Limb (tissue), 2 donors: ENCODE results near the gene ZNF827.
"Not testable (repeated sequence)": the region's sequence is repeated elsewhere in the genome, so short reads cannot be mapped to it uniquely, and the experiment has no call there.

Experiments
- DNase-seq, 2 donors: peaks; one replicate each; pipeline ENCODE4 v3.0.0-alpha.2; 2016; ENCODE audit errors: extremely low spot score in 2 of 2

The ZNF827 gene

GRCh38 chr4:145867406-145867805, 71.2 kb downstream of the ZNF827 start:
- no peak for DNase-seq

DNA sequence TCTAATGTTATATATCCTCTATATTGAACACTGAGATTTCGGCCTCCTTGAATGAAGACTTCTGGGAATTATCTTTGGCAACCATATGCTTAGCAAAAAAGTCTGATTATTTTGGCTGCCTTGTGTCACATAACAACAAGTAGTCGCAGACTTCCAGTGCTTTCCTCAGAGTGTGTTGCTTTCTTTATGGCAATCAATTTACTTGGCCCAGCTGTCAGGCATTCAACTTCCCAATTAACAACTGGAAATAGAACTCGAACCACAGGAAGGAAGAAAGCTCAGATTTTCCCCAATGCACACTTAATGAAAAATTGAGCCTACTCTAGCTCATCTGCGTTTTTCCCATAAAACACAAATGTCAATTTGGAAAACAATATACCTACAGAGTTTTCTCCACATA, 71.6 kb downstream of the ZNF827 start:
- DNase-seq, result no peak

GRCh38 chr4:145865274-145865941, 73.2 kb downstream of the ZNF827 start:
- DNase-seq, result no peak

DNA sequence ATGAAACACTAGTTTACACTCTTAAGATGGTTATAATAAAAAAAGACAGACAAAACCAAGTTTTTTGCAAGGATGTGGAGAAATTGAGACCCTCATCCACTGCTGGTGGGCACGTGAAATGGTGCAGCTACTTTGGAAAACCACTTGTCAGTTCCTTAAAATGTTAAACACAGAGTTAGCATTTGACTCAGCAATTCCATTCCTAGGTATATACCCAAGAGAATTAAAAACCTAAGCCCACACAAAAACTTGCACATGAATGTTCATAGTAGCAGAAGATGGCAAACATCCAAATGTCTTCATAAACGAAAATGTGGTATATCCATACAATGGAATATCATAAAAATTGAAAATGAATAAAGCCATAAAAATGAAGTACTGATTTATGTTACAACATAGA, 75.4 kb downstream of the ZNF827 start:
- DNase-seq, result no peak

- DNase-seq, result peak in 1 of 2 donors; percentile 42
Measured at GRCh38 chr4:145861336-145862318, 77.0 kb downstream of the ZNF827 start.

DNA sequence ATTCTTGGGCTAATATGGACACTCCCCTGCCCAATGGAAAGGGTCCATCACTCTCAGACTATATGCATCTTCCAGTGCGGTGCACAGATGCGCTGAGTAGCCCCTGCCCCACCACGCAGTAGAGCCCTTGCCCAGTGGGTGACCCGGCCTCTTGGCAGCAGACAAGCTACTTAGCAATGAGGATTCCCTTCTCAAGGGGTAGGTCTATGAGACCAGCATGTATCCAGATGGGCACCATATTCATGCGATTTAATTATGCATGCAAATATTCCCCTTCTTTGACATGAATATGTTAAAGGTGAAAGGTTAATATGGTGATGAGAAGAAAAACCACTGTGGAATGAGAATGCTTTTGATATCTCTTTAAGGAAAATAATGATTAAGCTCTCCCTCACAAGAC, 77.7 kb downstream of the ZNF827 start:
- no peak for DNase-seq

- DNase-seq, result no peak
Measured at GRCh38 chr4:145860446-145860845, 78.2 kb downstream of the ZNF827 start.

DNA sequence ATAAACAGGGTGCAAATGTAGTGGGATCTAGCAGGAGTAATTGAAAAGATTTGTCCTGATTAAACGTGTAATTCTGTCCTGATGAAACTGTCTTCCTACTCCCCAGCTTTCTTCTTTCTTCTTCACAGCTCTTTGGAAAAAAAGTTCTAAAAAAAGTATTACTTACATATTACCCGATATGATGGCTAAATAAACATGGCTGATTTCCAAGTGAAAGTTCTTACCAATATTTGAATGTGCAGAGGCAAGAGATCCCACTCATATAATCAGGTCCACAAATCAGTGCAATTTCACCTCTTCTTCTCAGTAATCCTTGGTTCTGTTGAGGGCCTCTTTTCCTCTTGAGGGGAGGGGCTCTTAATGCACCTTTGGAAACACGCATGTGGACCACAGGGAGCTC, 78.7 kb downstream of the ZNF827 start:
- DNase-seq, result no peak

DNA sequence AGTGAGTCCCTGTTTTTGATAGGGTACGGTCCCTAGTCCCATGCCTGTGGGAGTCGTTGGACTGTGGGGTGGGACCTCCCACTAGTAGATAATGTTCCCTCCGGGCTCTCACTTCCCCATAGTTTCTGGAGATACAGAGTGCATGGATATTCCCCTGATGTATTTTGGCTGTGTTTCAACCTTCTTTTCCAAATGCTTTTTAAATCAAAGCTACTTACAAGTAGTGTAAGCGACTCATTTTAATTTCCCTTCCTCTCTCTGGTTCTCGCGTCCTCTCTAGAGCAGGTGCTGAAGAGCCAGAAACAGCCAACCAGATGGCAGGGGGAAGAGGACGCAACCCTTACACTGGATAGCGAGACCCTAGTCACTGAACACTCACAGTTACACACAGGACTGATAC, 79.2 kb downstream of the ZNF827 start:
- DNase-seq, result no peak

GRCh38 chr4:145852256-145852839, 86.3 kb downstream of the ZNF827 start:
- DNase-seq, result no peak

GRCh38 chr4:145851511-145852201, 87.0 kb downstream of the ZNF827 start:
- DNase-seq, result no peak

GRCh38 chr4:145847764-145848163, 90.9 kb downstream of the ZNF827 start:
- DNase-seq, result no peak

- no peak for DNase-seq
Measured at GRCh38 chr4:145845118-145845517, 93.5 kb downstream of the ZNF827 start.

DNA sequence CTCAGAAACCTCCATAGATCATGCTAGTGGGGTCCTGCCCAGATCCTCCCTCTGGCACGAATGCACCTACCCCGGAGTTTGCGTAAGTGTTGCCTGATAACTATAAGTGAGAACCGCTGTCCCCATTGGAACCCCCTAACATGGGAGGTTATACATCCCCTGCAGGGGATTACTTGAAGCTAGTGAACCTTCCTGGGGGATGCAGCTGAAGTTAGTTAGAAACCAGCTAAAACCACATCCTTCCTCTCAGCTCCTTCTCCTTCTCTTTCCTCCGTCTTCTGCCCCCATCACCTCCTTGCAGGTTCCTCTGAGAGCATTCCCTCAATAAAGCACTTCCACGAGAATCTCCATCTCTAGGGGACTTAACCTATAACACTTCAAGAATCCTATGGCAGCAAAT, 95.0 kb downstream of the ZNF827 start:
- DNase-seq, result no peak

GRCh38 chr4:145843148-145843547, 95.5 kb downstream of the ZNF827 start:
- no peak for DNase-seq

DNA sequence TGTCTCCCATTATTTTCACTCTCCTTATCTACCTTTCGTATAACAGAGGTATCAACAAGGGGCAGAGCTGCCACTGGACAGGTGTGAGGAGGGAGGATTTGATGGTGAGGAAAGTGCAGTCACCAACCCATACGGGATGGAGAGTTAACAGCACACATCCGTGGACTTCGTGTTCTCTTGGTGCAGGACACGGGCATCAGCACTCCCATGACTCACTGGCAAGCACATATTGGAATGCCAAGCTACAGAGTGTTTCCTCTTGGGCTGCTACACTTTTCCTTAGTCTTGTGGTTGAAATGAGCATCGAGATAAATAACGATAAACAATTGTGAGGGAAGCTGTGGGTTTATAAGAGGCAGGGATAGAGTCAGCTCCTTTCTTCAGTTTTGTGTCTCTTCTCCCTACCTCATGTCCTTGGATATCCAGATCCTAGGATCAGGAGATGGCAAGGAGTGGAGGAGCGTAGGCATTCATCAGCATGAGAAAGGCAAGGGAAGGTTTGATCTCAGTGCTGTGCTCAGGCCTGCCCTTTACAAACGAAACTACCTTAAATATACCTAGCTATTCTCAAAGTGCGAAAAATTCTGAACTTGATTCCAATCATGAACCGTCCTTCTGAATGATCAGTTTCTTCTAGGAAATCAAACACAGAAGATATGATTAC, 96.3 kb downstream of the ZNF827 start:
- no peak for DNase-seq

DNA sequence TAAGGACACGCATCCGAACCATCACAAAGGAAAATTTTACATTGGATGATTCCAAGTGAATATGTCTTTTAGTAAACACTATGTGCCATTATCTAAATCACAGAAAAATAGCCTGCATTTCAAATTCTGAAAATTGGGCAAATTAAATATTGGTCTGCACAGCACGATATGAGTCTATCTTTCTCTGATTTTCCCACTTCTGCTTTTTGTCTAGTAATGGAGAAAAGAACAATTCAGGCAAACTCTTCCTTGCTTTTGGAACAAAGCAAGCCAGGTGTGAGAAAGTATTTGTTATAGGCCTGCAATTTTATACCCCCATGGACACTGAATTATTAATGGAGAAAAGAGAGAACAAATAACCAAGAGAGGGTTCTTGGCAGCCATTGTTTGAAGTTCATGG, 97.8 kb downstream of the ZNF827 start:
- no peak for DNase-seq

DNA sequence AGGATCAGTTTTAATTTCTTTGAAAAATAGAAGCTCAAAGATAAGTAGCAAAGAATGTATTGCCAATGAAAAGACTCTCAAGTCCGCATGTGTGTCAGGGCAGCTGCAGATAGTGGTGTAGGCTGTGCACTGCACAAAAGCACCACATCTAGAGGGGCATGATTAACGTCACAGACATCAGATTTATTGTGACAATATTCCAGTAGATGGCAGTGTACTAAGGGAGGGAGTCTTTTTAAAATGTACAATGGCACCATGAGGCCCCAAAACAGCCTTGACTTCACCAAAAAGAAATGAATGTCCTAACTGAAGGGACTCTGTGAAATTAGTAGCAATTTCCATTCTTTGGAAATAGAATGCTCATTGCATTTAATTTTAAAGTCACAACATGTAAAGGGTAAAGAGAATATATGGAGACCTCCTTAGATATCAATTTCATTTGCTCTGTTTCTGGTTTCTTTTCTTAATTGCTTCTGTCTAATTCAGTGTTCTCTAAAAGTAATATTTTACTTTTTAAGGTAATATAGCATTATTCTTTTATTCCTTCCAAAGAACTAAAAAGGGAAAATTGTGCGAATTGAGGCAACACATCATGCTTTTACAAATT, 98.4 kb downstream of the ZNF827 start:
- DNase-seq, result no peak

DNA sequence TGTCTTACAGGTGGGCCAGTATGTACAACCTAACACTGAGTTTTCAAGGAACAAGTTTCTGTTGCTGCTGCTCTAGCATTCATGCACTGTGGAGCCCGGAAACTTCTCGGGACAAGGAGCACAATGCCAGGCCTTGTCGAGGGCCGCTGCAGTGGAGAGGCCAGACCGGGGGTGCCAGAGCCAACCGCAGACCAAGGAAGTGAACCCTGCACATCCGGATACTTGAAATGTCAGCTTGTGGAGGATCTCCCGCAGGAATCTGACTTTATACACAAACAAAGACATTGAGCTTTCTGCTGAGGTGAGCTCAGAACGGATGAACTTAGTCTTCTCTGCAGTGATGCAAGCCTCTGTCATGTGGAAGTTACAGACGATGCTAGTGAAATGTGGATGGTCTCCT, 99.5 kb downstream of the ZNF827 start:
- DNase-seq, result no peak

DNA sequence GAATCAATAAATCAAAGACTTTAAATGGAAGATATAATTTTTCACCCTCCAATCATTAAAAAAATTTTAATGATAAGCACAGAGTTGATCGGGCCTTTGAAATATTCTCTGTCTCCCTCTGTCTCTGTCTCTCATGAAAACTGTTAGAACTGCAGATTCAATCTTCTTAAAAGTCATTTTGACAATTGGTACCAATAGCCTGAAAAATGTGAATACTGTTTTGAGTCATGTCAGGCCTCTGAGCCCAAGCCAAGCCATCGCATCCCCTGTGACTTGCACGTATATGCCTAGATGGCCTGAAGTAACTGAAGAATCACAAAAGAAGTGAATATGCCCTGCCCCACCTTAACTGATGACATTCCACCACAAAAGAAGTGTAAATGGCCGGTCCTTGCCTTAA, 106.2 kb downstream of the ZNF827 start:
- DNase-seq, result not testable (repeated sequence)

DNA sequence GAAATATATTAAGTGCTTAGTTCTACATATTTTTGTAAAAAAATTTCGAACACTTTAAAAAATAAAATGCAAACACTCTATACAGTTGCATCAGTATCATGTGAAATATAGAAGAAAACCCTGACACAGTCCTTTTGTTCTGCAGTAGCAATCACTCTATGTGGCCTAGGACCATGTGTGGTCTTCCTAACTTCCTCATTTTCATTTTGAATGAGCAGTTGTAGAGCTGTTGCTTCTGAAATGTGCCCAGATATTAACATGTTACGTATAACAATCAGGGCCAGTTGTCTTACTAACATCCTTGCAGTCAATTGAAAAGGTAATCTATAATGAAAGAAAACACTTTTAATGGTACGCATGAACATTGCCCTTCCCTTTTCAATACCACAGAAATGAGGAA, 107.9 kb downstream of the ZNF827 start:
- DNase-seq, result no peak
